Hepatocyte (in vitro differentiated cells): ENCODE data around the gene CHD9. TPM values are rescaled to one million over a fixed set of nuclear protein-coding genes. Genes with fewer than 3 reads are reported as not detected.

ENCODE experiments used
- DNase-seq: peaks from one replicate; pipeline ENCODE4 v3.0.0-alpha.2; 2016; ENCODE audit warnings: low spot score
- H2AFZ ChIP-seq: fragments of 200-600 bp; sonication (generic); 2 replicates; pipeline ENCODE4 v1.6.0; 2016; ENCODE audit warnings: antibody characterized with exemption, mild to moderate bottlenecking
- H3K27ac ChIP-seq: fragments of 200-600 bp; sonication (generic); 2 replicates; pipeline ENCODE4 v1.5.1; 2016; ENCODE audit warnings: mild to moderate bottlenecking
- H3K27me3 ChIP-seq: fragments of 200-600 bp; sonication (generic); 2 replicates; pipeline ENCODE4 v1.6.1; 2016
- H3K36me3 ChIP-seq: fragments of 200-600 bp; sonication (generic); replicated peaks from 2 replicates; pipeline ENCODE4 v1.5.1; 2016; ENCODE audit warnings: low read depth; ENCODE audit not compliant: insufficient read depth
- H3K4me1 ChIP-seq: fragments of 200-600 bp; sonication (generic); 2 replicates; pipeline ENCODE4 v1.5.1; 2016; ENCODE audit warnings: mild to moderate bottlenecking, moderate library complexity; ENCODE audit not compliant: insufficient read depth
- H3K4me2 ChIP-seq: fragments of 200-600 bp; sonication (generic); 2 replicates; pipeline ENCODE4 v1.6.0; 2016
- H3K4me3 ChIP-seq: fragments of 200-600 bp; sonication (generic); 2 replicates; pipeline ENCODE4 v1.5.1; 2016; ENCODE audit warnings: mild to moderate bottlenecking
- H3K79me2 ChIP-seq: fragments of 200-600 bp; sonication (generic); 2 replicates; pipeline ENCODE4 v1.6.0; 2017; ENCODE audit warnings: mild to moderate bottlenecking
- H3K9me2 ChIP-seq: fragments of 200-600 bp; sonication (generic); replicated peaks from 2 replicates; pipeline ENCODE4 v1.6.0; 2017; ENCODE audit warnings: mild to moderate bottlenecking; ENCODE audit not compliant: insufficient read depth
- H3K9me3 ChIP-seq: fragments of 200-600 bp; sonication (generic); 2 replicates; pipeline ENCODE4 v1.5.1; 2016; ENCODE audit warnings: low read depth, mild to moderate bottlenecking
- H4K20me1 ChIP-seq: fragments of 200-600 bp; sonication (generic); 2 replicates; pipeline ENCODE4 v1.6.0; 2016; ENCODE audit warnings: mild to moderate bottlenecking; ENCODE audit not compliant: insufficient read depth, poor library complexity, severe bottlenecking
- CTCF ChIP-seq: fragments of 200-600 bp; sonication (generic); IDR thresholded peaks from 2 replicates; pipeline ENCODE4 v1.5.1; 2016; ENCODE audit warnings: antibody characterized with exemption, mild to moderate bottlenecking; ENCODE audit not compliant: poor library complexity
- EZH2 ChIP-seq: fragments of 200-600 bp; sonication (generic); IDR thresholded peaks from 2 replicates; pipeline ENCODE4 v1.6.1; 2016; ENCODE audit warnings: antibody characterized with exemption, mild to moderate bottlenecking, borderline replicate concordance
- EZH2phosphoT487 ChIP-seq: fragments of 200-600 bp; sonication (generic); IDR thresholded peaks from one replicate; pipeline ENCODE4 v1.6.1; 2018; ENCODE audit warnings: antibody characterized with exemption, mild to moderate bottlenecking, low read depth, moderate library complexity; ENCODE audit not compliant: unreplicated experiment, severe bottlenecking
- WGBS: methylation state at CpG from one replicate; pipeline ENCODE4 v1.1.6; 2016; ENCODE audit warnings: low lambda C conversion rate; ENCODE audit errors: missing lambda C conversion rate; 5-methylcytosine and 5-hydroxymethylcytosine counted together
- polyA plus RNA-seq: library from polyadenylated mRNA; unstranded; fragments of >200 nt; fragmentation: Nextera tagmentation; extraction: Ambion mirVana; gene quantifications from 2 replicates; pipeline ENCODE4 v1.2.1, GENCODE V29; 2016
- total RNA-seq: library from RNA; depleted of rRNA; stranded (reverse); fragments of >200 nt; gene quantifications from 2 replicates; pipeline ENCODE4 v1.2.3, GENCODE V29; 2014

CHD9 gene
- total and polyA plus RNA-seq, 2 experiments from 2014 or later, result 54.9 to 68.2 TPM

GRCh38 chr16:53061256-53061655 lies 6.5 kb downstream of the CHD9 start:
- no peak overlapping the region for H2AFZ ChIP-seq
- no peaks in the 10 kb centered on the region for H4K20me1 ChIP-seq
- TF ChIP-seq EZH2 (no peak), CTCF (no peak), EZH2phosphoT487 (no peak)
- no peak for DNase-seq
- H3K9me3 ChIP-seq, result no peaks in the 10 kb centered on the region
- no peak overlapping the region for H3K4me3 ChIP-seq
- H3K36me3 ChIP-seq, result no peaks in the 10 kb centered on the region
- H3K9me2 ChIP-seq, result no peaks in the 10 kb centered on the region
- H3K4me2 ChIP-seq, result no peak overlapping the region
- no peaks in the 10 kb centered on the region for H3K27me3 ChIP-seq
- peaks cover 5% of the 10 kb centered on the region for H3K4me1 ChIP-seq
- 96% methylated on average over 5 of the region's 5 CpGs for WGBS
- no peak overlapping the region for H3K27ac ChIP-seq
- H3K79me2 ChIP-seq, result peaks cover 79% of the 10 kb centered on the region

- no peak overlapping the region for H3K4me3 ChIP-seq
- TF ChIP-seq CTCF (no peak), EZH2 (no peak), EZH2phosphoT487 (no peak)
- no peak for DNase-seq
- H3K36me3 ChIP-seq, result no peaks in the 10 kb centered on the region
- H3K4me1 ChIP-seq, result peaks cover under 1% of the 10 kb centered on the region
- H3K27me3 ChIP-seq, result no peaks in the 10 kb centered on the region
- no peak overlapping the region for H3K4me2 ChIP-seq
- no peaks in the 10 kb centered on the region for H3K9me2 ChIP-seq
- 74% methylated on average over 3 of the region's 3 CpGs for WGBS
- no peak overlapping the region for H3K27ac ChIP-seq
- no peaks in the 10 kb centered on the region for H4K20me1 ChIP-seq
- peaks cover 78% of the 10 kb centered on the region for H3K79me2 ChIP-seq
- no peaks in the 10 kb centered on the region for H3K9me3 ChIP-seq
- H2AFZ ChIP-seq, result no peak overlapping the region
Measured at GRCh38 chr16:53061701-53062159, 6.9 kb downstream of the CHD9 start.

- H3K4me3 ChIP-seq, result no peak overlapping the region
- peaks cover 76% of the 10 kb centered on the region for H3K79me2 ChIP-seq
- H2AFZ ChIP-seq, result no peak overlapping the region
- no peak for TF ChIP-seq EZH2phosphoT487
- TF ChIP-seq EZH2, result no peak
- no peak for TF ChIP-seq CTCF
- no peaks in the 10 kb centered on the region for H3K9me2 ChIP-seq
- H3K36me3 ChIP-seq, result no peaks in the 10 kb centered on the region
- DNase-seq, result no peak
- H3K4me1 ChIP-seq, result no peaks in the 10 kb centered on the region
- no peak overlapping the region for H3K27ac ChIP-seq
- H3K4me2 ChIP-seq, result no peak overlapping the region
- no peaks in the 10 kb centered on the region for H3K27me3 ChIP-seq
- H3K9me3 ChIP-seq, result no peaks in the 10 kb centered on the region
- 95% methylated on average over 1 of the region's 1 CpG for WGBS
- no peaks in the 10 kb centered on the region for H4K20me1 ChIP-seq
Measured at GRCh38 chr16:53064081-53064578, 9.3 kb downstream of the CHD9 start.
